Measurements from ENCODE around the gene MCRS1.

Gene MCRS1

GRCh38 chr12:49543221-49543913 is 24.6 kb downstream of the MCRS1 start:
- Mint-ChIP-seq H3K36me3 (ENCODE audit: low read depth) (no peaks in the 10 kb centered on the region), H3K4me1 (peaks cover 32% of the 10 kb centered on the region)

GRCh38 chr12:49542592-49543160 is 25.3 kb downstream of the MCRS1 start:
- ATAC-seq (no peak), DNase-seq (no peak)
- Mint-ChIP-seq H3K9me3 (no peaks in the 10 kb centered on the region), H3K4me1 (peaks cover 26% of the 10 kb centered on the region), H3K36me3 (ENCODE audit: low read depth) (no peaks in the 10 kb centered on the region), H3K4me3 (no peak overlapping the region), H3K27ac (no peak overlapping the region), H3K27me3 (peaks cover 29% of the 10 kb centered on the region)

More at GRCh38 chr12:49543221-49543913, 24.6 kb downstream of the MCRS1 start:
- H3K4me3 Mint-ChIP-seq, result no peak overlapping the region
- H3K27ac Mint-ChIP-seq, result no peak overlapping the region
- no peaks in the 10 kb centered on the region for H3K9me3 Mint-ChIP-seq
- H3K27me3 Mint-ChIP-seq, result peaks cover 28% of the 10 kb centered on the region
- no peak for ATAC-seq
- no peak for DNase-seq

- ATAC-seq, result no peak
- H3K9me3 Mint-ChIP-seq, result no peaks in the 10 kb centered on the region
- peaks cover 28% of the 10 kb centered on the region for H3K4me1 Mint-ChIP-seq
- DNase-seq, result no peak
- H3K4me3 Mint-ChIP-seq, result no peak overlapping the region
- peaks cover 30% of the 10 kb centered on the region for H3K27me3 Mint-ChIP-seq
- no peaks in the 10 kb centered on the region for H3K36me3 Mint-ChIP-seq (ENCODE audit: low read depth)
- H3K27ac Mint-ChIP-seq, result no peak overlapping the region
Observed at GRCh38 chr12:49541911-49542505, 25.9 kb downstream of the MCRS1 start.

- Mint-ChIP-seq H3K9me3 (no peaks in the 10 kb centered on the region), H3K4me1 (peaks cover 30% of the 10 kb centered on the region), H3K36me3 (ENCODE audit: low read depth) (no peaks in the 10 kb centered on the region), H3K27ac (no peak overlapping the region), H3K4me3 (no peak overlapping the region), H3K27me3 (peaks cover 33% of the 10 kb centered on the region)
- DNase-seq (no peak), ATAC-seq (no peak)
Observed at GRCh38 chr12:49541140-49541861, 26.6 kb downstream of the MCRS1 start.

- no peak overlapping the region for H3K27ac Mint-ChIP-seq
- no peak for ATAC-seq
- DNase-seq, result no peak
- H3K36me3 Mint-ChIP-seq (ENCODE audit: low read depth), result no peaks in the 10 kb centered on the region
- H3K9me3 Mint-ChIP-seq, result no peaks in the 10 kb centered on the region
- H3K27me3 Mint-ChIP-seq, result peaks cover 38% of the 10 kb centered on the region
- H3K4me1 Mint-ChIP-seq, result peaks cover 30% of the 10 kb centered on the region
- H3K4me3 Mint-ChIP-seq, result peak overlapping the region; percentile 6
Observed at GRCh38 chr12:49540229-49541139, 27.5 kb downstream of the MCRS1 start.

GRCh38 chr12:49539406-49540228 is 28.3 kb downstream of the MCRS1 start:
- Mint-ChIP-seq H3K27ac (no peak overlapping the region), H3K36me3 (ENCODE audit: low read depth) (no peaks in the 10 kb centered on the region), H3K27me3 (peaks cover 42% of the 10 kb centered on the region), H3K4me1 (peaks cover 25% of the 10 kb centered on the region), H3K9me3 (no peaks in the 10 kb centered on the region), H3K4me3 (peak overlapping the region; percentile 24)
- ATAC-seq, result no peak
- no peak for DNase-seq

GRCh38 chr12:49538510-49539403 is 29.2 kb downstream of the MCRS1 start, which contains the start of gene KCNH3:
Gene KCNH3, plus strand, starts transcription at chr12:49539030. Its CDS starts 387 bp downstream, at chr12:49539417.
- peaks cover 41% of the 10 kb centered on the region for H3K27me3 Mint-ChIP-seq
- peaks cover 25% of the 10 kb centered on the region for H3K4me1 Mint-ChIP-seq
- DNase-seq (peak; percentile 83), ATAC-seq (peak; percentile 80)
- H3K27ac Mint-ChIP-seq, result no peak within 1 kb of the TSS
- H3K36me3 Mint-ChIP-seq (ENCODE audit: low read depth), result no peaks in the 10 kb centered on the region
- no peaks in the 10 kb centered on the region for H3K9me3 Mint-ChIP-seq
- peak within 1 kb of the TSS; percentile 67 for H3K4me3 Mint-ChIP-seq

GRCh38 chr12:49537752-49538509 is 30.0 kb downstream of the MCRS1 start:
- H3K4me1 Mint-ChIP-seq, result peaks cover 20% of the 10 kb centered on the region
- DNase-seq, result peak; percentile 37
- H3K27ac Mint-ChIP-seq, result no peak overlapping the region
- peak overlapping the region; percentile 67 for H3K4me3 Mint-ChIP-seq
- no peaks in the 10 kb centered on the region for H3K36me3 Mint-ChIP-seq (ENCODE audit: low read depth)
- peaks cover 39% of the 10 kb centered on the region for H3K27me3 Mint-ChIP-seq
- H3K9me3 Mint-ChIP-seq, result no peaks in the 10 kb centered on the region
- peak; percentile 15 for ATAC-seq

- ATAC-seq (no peak), DNase-seq (no peak)
- peaks cover 39% of the 10 kb centered on the region for H3K27me3 Mint-ChIP-seq
- no peak overlapping the region for H3K27ac Mint-ChIP-seq
- H3K9me3 Mint-ChIP-seq, result no peaks in the 10 kb centered on the region
- peak overlapping the region; percentile 67 for H3K4me3 Mint-ChIP-seq
- no peaks in the 10 kb centered on the region for H3K36me3 Mint-ChIP-seq (ENCODE audit: low read depth)
- peaks cover 20% of the 10 kb centered on the region for H3K4me1 Mint-ChIP-seq
Observed at GRCh38 chr12:49537231-49537751, 30.7 kb downstream of the MCRS1 start.

- no peak overlapping the region for H3K27ac Mint-ChIP-seq
- no peak overlapping the region for H3K4me3 Mint-ChIP-seq
- no peaks in the 10 kb centered on the region for H3K36me3 Mint-ChIP-seq (ENCODE audit: low read depth)
- DNase-seq, result no peak
- H3K9me3 Mint-ChIP-seq, result no peaks in the 10 kb centered on the region
- peaks cover 20% of the 10 kb centered on the region for H3K4me1 Mint-ChIP-seq
- ATAC-seq, result no peak
- peaks cover 39% of the 10 kb centered on the region for H3K27me3 Mint-ChIP-seq
Observed at GRCh38 chr12:49536526-49537071, 31.3 kb downstream of the MCRS1 start.

GRCh38 chr12:49535921-49536525 is 31.9 kb downstream of the MCRS1 start:
- H3K4me3 Mint-ChIP-seq, result no peak overlapping the region
- no peak for ATAC-seq

More at GRCh38 chr12:49535921-49536525, 31.9 kb downstream of the MCRS1 start:
- no peak for DNase-seq
- H3K9me3 Mint-ChIP-seq, result no peaks in the 10 kb centered on the region
- H3K27me3 Mint-ChIP-seq, result peaks cover 39% of the 10 kb centered on the region
- H3K4me1 Mint-ChIP-seq, result peaks cover 17% of the 10 kb centered on the region
- H3K36me3 Mint-ChIP-seq (ENCODE audit: low read depth), result no peaks in the 10 kb centered on the region
- H3K27ac Mint-ChIP-seq, result no peak overlapping the region

All from activated naive CD8-positive, alpha-beta T cell treated with anti-CD3 and anti-CD28 coated beads, Interleukin-2, amount 50 U/mL, for 24 hours (primary cell).